ENCODE measurements around the gene TNPO1.

- TF ChIP-seq, protein P1, sequence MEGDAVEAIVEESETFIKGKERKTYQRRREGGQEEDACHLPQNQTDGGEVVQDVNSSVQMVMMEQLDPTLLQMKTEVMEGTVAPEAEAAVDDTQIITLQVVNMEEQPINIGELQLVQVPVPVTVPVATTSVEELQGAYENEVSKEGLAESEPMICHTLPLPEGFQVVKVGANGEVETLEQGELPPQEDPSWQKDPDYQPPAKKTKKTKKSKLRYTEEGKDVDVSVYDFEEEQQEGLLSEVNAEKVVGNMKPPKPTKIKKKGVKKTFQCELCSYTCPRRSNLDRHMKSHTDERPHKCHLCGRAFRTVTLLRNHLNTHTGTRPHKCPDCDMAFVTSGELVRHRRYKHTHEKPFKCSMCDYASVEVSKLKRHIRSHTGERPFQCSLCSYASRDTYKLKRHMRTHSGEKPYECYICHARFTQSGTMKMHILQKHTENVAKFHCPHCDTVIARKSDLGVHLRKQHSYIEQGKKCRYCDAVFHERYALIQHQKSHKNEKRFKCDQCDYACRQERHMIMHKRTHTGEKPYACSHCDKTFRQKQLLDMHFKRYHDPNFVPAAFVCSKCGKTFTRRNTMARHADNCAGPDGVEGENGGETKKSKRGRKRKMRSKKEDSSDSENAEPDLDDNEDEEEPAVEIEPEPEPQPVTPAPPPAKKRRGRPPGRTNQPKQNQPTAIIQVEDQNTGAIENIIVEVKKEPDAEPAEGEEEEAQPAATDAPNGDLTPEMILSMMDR (IDR thresholded peaks at IDR 0.05; ENCODE audit: low read depth, low read length, missing input control): no peak
- TF ChIP-seq REST (IDR thresholded peaks at IDR 0.05) (no peak), TAF1 (conservative IDR thresholded peaks at IDR 0.05) (no peak), SP1 (IDR thresholded peaks at IDR 0.05) (no peak), MAX (IDR thresholded peaks at IDR 0.05) (no peak), JUND (IDR thresholded peaks at IDR 0.05) (no peak)
- TF ChIP-seq, protein P2, sequence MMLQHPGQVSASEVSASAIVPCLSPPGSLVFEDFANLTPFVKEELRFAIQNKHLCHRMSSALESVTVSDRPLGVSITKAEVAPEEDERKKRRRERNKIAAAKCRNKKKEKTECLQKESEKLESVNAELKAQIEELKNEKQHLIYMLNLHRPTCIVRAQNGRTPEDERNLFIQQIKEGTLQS (IDR thresholded peaks at IDR 0.05): no peak
These were observed 40.9 kb downstream of the TNPO1 start for GRCh38 chr5:72857396-72857795.
